H9 (cell line): ENCODE measurements around the gene SNX30. TPM values are rescaled to one million over a fixed set of nuclear protein-coding genes. Genes with fewer than 3 reads are reported as not detected.

ENCODE experiments used
- DNase-seq: peaks from one replicate; pipeline ENCODE4 v3.0.0-alpha.2; 2017
- H2AFZ ChIP-seq: one replicate; pipeline ENCODE4 v1.6.1; 2013; ENCODE audit warnings: mild to moderate bottlenecking, low read length, control low read depth, moderate library complexity
- H2AK5ac ChIP-seq: 2 replicates; pipeline ENCODE4 v1.6.1; 2013; ENCODE audit warnings: low read length, control low read depth, mixed read lengths; ENCODE audit not compliant: insufficient read length
- H2BK120ac ChIP-seq: one replicate; pipeline ENCODE4 v1.6.1; 2013; ENCODE audit warnings: low read depth, mild to moderate bottlenecking, low read length, control low read depth, inconsistent platforms; ENCODE audit not compliant: poor library complexity, severe bottlenecking
- H2BK12ac ChIP-seq: 2 replicates; pipeline ENCODE4 v1.6.1; 2013; ENCODE audit warnings: low read length, control low read depth, mixed read lengths, low read depth; ENCODE audit not compliant: insufficient read length
- H2BK15ac ChIP-seq: 2 replicates; pipeline ENCODE4 v1.6.1; 2013; ENCODE audit warnings: low read depth, low read length, control low read depth
- H2BK20ac ChIP-seq: one replicate; pipeline ENCODE4 v1.6.1; 2013; ENCODE audit warnings: low read depth, mild to moderate bottlenecking, low read length, control low read depth, inconsistent platforms; ENCODE audit not compliant: poor library complexity, severe bottlenecking
- H2BK5ac ChIP-seq: 2 replicates; pipeline ENCODE4 v1.6.1; 2013; ENCODE audit warnings: low read length, control low read depth, mixed read lengths; ENCODE audit not compliant: insufficient read length
- H3K14ac ChIP-seq: 2 replicates; pipeline ENCODE4 v1.6.1; 2013; ENCODE audit warnings: low read length, control low read depth; ENCODE audit not compliant: insufficient read depth
- H3K18ac ChIP-seq: 2 replicates; pipeline ENCODE4 v1.6.1; 2013; ENCODE audit warnings: low read depth, mild to moderate bottlenecking, mixed read lengths, low read length, control low read depth; ENCODE audit not compliant: insufficient read length
- H3K23ac ChIP-seq: 2 replicates; pipeline ENCODE4 v1.6.1; 2013; ENCODE audit warnings: low read length, control low read depth, mixed read lengths, low read depth; ENCODE audit not compliant: insufficient read length
- H3K23me2 ChIP-seq: 2 replicates; pipeline ENCODE4 v1.6.1; 2013; ENCODE audit warnings: low read depth, mild to moderate bottlenecking, mixed read lengths, low read length, control low read depth; ENCODE audit not compliant: insufficient read length, poor library complexity, severe bottlenecking
- H3K27ac ChIP-seq: 2 replicates; pipeline ENCODE4 v1.5.1; 2013; ENCODE audit warnings: low read length, control low read depth, mixed read lengths, low read depth; ENCODE audit not compliant: insufficient read length
- H3K27me3 ChIP-seq: 2 replicates; pipeline ENCODE4 v1.6.1; 2013; ENCODE audit warnings: low read length, control low read depth, inconsistent platforms; ENCODE audit not compliant: insufficient read depth
- H3K4ac ChIP-seq: 2 replicates; pipeline ENCODE4 v1.6.1; 2013; ENCODE audit warnings: low read depth, mild to moderate bottlenecking, control low read depth, inconsistent platforms, low read length, moderate library complexity
- H3K4me1 ChIP-seq: 2 replicates; pipeline ENCODE4 v1.6.1; 2013; ENCODE audit warnings: low read length, control low read depth, inconsistent platforms; ENCODE audit not compliant: insufficient read depth
- H3K4me2 ChIP-seq: 2 replicates; pipeline ENCODE4 v1.6.1; 2013; ENCODE audit warnings: low read length, control low read depth, mixed read lengths; ENCODE audit not compliant: insufficient read length, insufficient read depth
- H3K56ac ChIP-seq: 2 replicates; pipeline ENCODE4 v1.6.1; 2013; ENCODE audit warnings: low read depth, mild to moderate bottlenecking, mixed read lengths, low read length, control low read depth; ENCODE audit not compliant: insufficient read length
- H3K79me1 ChIP-seq: 2 replicates; pipeline ENCODE4 v1.6.1; 2013; ENCODE audit warnings: low read depth, mild to moderate bottlenecking, moderate library complexity, low read length, control low read depth, inconsistent platforms; ENCODE audit not compliant: insufficient read depth, poor library complexity, severe bottlenecking
- H3K79me2 ChIP-seq: 2 replicates; pipeline ENCODE4 v1.6.1; 2013; ENCODE audit warnings: low read length, control low read depth, inconsistent platforms; ENCODE audit not compliant: insufficient read depth
- H3K9ac ChIP-seq: 2 replicates; pipeline ENCODE4 v1.6.1; 2013; ENCODE audit warnings: low read length, control low read depth, mixed read lengths; ENCODE audit not compliant: insufficient read length; ENCODE audit errors: extremely low read depth
- H3K9me3 ChIP-seq: one replicate; pipeline ENCODE4 v1.6.1; 2013; ENCODE audit warnings: low read depth, low read length, inconsistent platforms; ENCODE audit not compliant: control insufficient read depth
- H3T11ph ChIP-seq: one replicate; pipeline ENCODE4 v1.6.1; 2013; ENCODE audit warnings: mild to moderate bottlenecking, low read length, control low read depth, inconsistent platforms
- H4K20me1 ChIP-seq: one replicate; pipeline ENCODE4 v1.6.1; 2013; ENCODE audit not compliant: control insufficient read depth, insufficient read length, insufficient read depth
- H4K5ac ChIP-seq: 2 replicates; pipeline ENCODE4 v1.6.1; 2013; ENCODE audit warnings: low read depth, mild to moderate bottlenecking, mixed read lengths, low read length, control low read depth; ENCODE audit not compliant: insufficient read length
- H4K8ac ChIP-seq: replicated peaks from 2 replicates; pipeline ENCODE4 v1.6.1; 2013; ENCODE audit warnings: low read length, control low read depth, mixed read lengths, low read depth; ENCODE audit not compliant: insufficient read length
- H4K91ac ChIP-seq: 2 replicates; pipeline ENCODE4 v1.6.1; 2013; ENCODE audit warnings: low read depth, mild to moderate bottlenecking, moderate library complexity, mixed read lengths, low read length, control low read depth; ENCODE audit not compliant: insufficient read length
- H3K27ac Mint-ChIP-seq, 3 experiments: 2 replicates in 2 of 3; 3 replicates in 1 of 3; pipeline ENCODE4 v1.8.0; 2020 to 2021; ENCODE audit warnings: mixed read lengths in 3 of 3, mild to moderate bottlenecking in 1 of 3, moderate library complexity in 1 of 3
- H3K27me3 Mint-ChIP-seq: 2 replicates; pipeline ENCODE4 v1.8.0; 2021; ENCODE audit warnings: low read depth, mild to moderate bottlenecking, moderate library complexity, mixed read lengths
- H3K36me3 Mint-ChIP-seq, 3 experiments: 2 replicates in 2 of 3; 3 replicates in 1 of 3; pipeline ENCODE4 v1.8.0; 2020 to 2021; ENCODE audit warnings: low read depth in 3 of 3, mixed read lengths in 3 of 3; ENCODE audit not compliant: insufficient read depth in 1 of 3
- H3K4me1 Mint-ChIP-seq, 2 experiments: 2 replicates each; pipeline ENCODE4 v1.8.0; 2020; ENCODE audit warnings: mixed read lengths in 2 of 2
- H3K4me3 Mint-ChIP-seq, 2 experiments: 2 replicates in 1 of 2; 3 replicates in 1 of 2; pipeline ENCODE4 v1.8.0; 2020 to 2021; ENCODE audit warnings: mild to moderate bottlenecking in 2 of 2, mixed read lengths in 2 of 2, moderate library complexity in 1 of 2
- H3K9me3 Mint-ChIP-seq, 2 experiments: 2 replicates in 1 of 2; 3 replicates in 1 of 2; pipeline ENCODE4 v1.8.0; 2020; ENCODE audit warnings: mild to moderate bottlenecking in 2 of 2, mixed read lengths in 2 of 2, moderate library complexity in 1 of 2
- CTCF ChIP-seq: fragments of 200-600 bp; sonication (generic); conservative IDR thresholded peaks from 3 replicates; pipeline ENCODE4 v1.8.0; 2021; ENCODE audit warnings: antibody characterized with exemption, mild to moderate bottlenecking
- WGBS: extraction: QIAGEN DNeasy Blood & Tissue Kit; methylation state at CpG from one replicate; pipeline ENCODE4 v1.1.7; 2013; ENCODE audit warnings: missing lambda C conversion rate, low lambda C conversion rate, mixed read lengths; ENCODE audit not compliant: insufficient read length; ENCODE audit errors: extremely low coverage; 5-methylcytosine and 5-hydroxymethylcytosine counted together
- total RNA-seq: library from RNA; stranded (reverse); gene quantifications from 2 replicates; pipeline ENCODE4 v1.2.1, GENCODE V29; 2021

The SNX30 gene
- total RNA-seq, 1 experiment from 2014 or later: 10.3 TPM

GRCh38 chr9:112817860-112818203, 67.3 kb downstream of the SNX30 start:
- Mint-ChIP-seq H3K27me3 (no peaks in the 10 kb centered on the region), H3K9me3 (no peaks in the 10 kb centered on the region), H3K27ac (no peak overlapping the region), H3K4me1 (no peaks in the 10 kb centered on the region), H3K36me3 (peaks cover 0 to 17% (median 9%) of the 10 kb centered on the region in 3 experiments; a peak in 5 of 7 replicates), H3K4me3 (no peak overlapping the region)
- WGBS: no CpG with 5 or more reads among the region's 5 CpGs
- Histone ChIP-seq H3K9me3 (no peaks in the 10 kb centered on the region), H3K56ac (no peak overlapping the region), H3K4ac (no peak overlapping the region), H2BK20ac (no peak overlapping the region), H3K14ac (no peak overlapping the region), H3K4me2 (no peak overlapping the region), H2BK5ac (no peak overlapping the region), H3K23ac (no peak overlapping the region), H2BK12ac (no peak overlapping the region), H2AK5ac (no peak overlapping the region), H3K27me3 (no peaks in the 10 kb centered on the region), H2BK120ac (no peak overlapping the region), H3K18ac (no peak overlapping the region), H3K79me2 (no peaks in the 10 kb centered on the region), H3K79me1 (no peaks in the 10 kb centered on the region), H2BK15ac (no peak overlapping the region), H3K4me1 (no peaks in the 10 kb centered on the region), H3K9ac (no peak overlapping the region), H4K20me1 (no peaks in the 10 kb centered on the region), H3K27ac (no peak overlapping the region), H4K91ac (no peak overlapping the region), H2AFZ (no peak overlapping the region), H4K5ac (no peak overlapping the region), H4K8ac (no peak overlapping the region), H3K23me2 (no peaks in the 10 kb centered on the region), H3T11ph (no peak overlapping the region)
- TF ChIP-seq CTCF: no peak
- DNase-seq: no peak
